ENCODE measurements around the gene TPI1.

TPI1 gene

DNA sequence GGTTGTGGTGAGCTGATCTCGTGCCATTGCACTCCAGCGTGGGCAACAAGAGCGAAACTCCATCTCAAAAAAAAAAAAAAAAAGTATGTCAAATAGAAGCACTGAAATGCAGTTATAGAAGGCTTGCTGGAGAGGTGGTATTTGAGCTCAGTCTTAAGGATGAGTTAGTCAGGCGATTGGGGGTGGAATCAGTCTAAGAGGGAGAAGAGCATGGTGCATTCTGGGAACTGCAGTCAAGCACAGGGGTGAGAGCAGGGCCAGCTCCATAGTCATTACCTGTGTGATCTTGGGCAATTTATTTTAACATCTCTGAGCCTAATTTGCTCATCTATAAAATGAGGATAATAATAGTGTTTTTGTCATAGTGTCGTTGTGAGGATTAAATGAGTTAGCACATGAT, 32.5 kb upstream of the TPI1 start:
- H3K9ac ChIP-seq = no peak overlapping the region
- no peaks in the 10 kb centered on the region for H3K79me2 ChIP-seq (ENCODE audit: insufficient read depth, low read depth)
- H2AFZ ChIP-seq (ENCODE audit: low read depth) = no peak overlapping the region
- H3K27me3 ChIP-seq (ENCODE audit: insufficient read depth, low read depth) = peaks cover 41% of the 10 kb centered on the region
- no peak overlapping the region for H3K27ac ChIP-seq
- H3K4me3 ChIP-seq (IDR thresholded peaks at IDR 0.05; ENCODE audit: insufficient read depth, low read depth, low read length) = no peak overlapping the region
- TF ChIP-seq, protein P1, sequence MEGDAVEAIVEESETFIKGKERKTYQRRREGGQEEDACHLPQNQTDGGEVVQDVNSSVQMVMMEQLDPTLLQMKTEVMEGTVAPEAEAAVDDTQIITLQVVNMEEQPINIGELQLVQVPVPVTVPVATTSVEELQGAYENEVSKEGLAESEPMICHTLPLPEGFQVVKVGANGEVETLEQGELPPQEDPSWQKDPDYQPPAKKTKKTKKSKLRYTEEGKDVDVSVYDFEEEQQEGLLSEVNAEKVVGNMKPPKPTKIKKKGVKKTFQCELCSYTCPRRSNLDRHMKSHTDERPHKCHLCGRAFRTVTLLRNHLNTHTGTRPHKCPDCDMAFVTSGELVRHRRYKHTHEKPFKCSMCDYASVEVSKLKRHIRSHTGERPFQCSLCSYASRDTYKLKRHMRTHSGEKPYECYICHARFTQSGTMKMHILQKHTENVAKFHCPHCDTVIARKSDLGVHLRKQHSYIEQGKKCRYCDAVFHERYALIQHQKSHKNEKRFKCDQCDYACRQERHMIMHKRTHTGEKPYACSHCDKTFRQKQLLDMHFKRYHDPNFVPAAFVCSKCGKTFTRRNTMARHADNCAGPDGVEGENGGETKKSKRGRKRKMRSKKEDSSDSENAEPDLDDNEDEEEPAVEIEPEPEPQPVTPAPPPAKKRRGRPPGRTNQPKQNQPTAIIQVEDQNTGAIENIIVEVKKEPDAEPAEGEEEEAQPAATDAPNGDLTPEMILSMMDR (conservative IDR thresholded peaks at IDR 0.05; ENCODE audit: low read depth, low read length) = no peak
- H3K36me3 ChIP-seq (ENCODE audit: insufficient read depth) = no peaks in the 10 kb centered on the region
- no peaks in the 10 kb centered on the region for H4K20me1 ChIP-seq (ENCODE audit: insufficient read depth)
- H3K4me1 ChIP-seq (ENCODE audit: low read depth, poor library complexity, severe bottlenecking) = peaks cover 5% of the 10 kb centered on the region
- H3K4me2 ChIP-seq = no peak overlapping the region

DNA sequence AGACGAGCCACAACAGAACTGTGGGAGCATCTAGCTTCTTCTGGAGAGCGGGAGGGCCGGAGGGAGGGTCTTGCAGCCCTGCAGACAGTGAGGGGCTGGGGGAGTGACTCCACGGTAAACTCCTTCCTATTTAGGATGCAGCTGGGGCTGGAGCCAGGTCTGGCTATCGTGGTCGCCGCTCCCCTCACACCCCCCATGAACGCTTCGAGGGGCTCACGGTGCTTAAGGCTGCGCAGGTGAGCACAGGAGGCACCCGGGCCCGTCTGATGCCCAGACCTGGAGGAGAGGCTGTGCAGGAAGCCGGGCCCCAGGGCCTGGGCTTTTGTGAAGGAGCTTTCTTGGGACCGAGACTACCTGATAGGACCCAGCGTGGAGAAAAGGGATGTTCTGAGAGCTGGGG, 30.5 kb upstream of the TPI1 start:
- Histone ChIP-seq H3K4me2 (no peak overlapping the region), H3K27me3 (ENCODE audit: insufficient read depth, low read depth) (peaks cover 23% of the 10 kb centered on the region; the same call in 1 of the 2 replicates), H3K4me1 (ENCODE audit: low read depth, poor library complexity, severe bottlenecking) (peaks cover 10% of the 10 kb centered on the region), H3K27ac (no peak overlapping the region), H2AFZ (ENCODE audit: low read depth) (no peak overlapping the region), H3K9ac (no peak overlapping the region), H3K79me2 (ENCODE audit: insufficient read depth, low read depth) (no peaks in the 10 kb centered on the region), H3K36me3 (ENCODE audit: insufficient read depth) (no peaks in the 10 kb centered on the region), H3K4me3 (IDR thresholded peaks at IDR 0.05; ENCODE audit: insufficient read depth, low read depth, low read length) (no peak overlapping the region), H4K20me1 (ENCODE audit: insufficient read depth) (no peaks in the 10 kb centered on the region)
- TF ChIP-seq, protein P1 (conservative IDR thresholded peaks at IDR 0.05; ENCODE audit: low read depth, low read length) = no peak

GRCh38 chr12:6837370-6838060, 29.8 kb upstream of the TPI1 start:
- no peaks in the 10 kb centered on the region for H4K20me1 ChIP-seq (ENCODE audit: insufficient read depth)
- H3K27me3 ChIP-seq (ENCODE audit: insufficient read depth, low read depth) = peaks cover 17% of the 10 kb centered on the region; the same call in 1 of the 2 replicates
- TF ChIP-seq, protein P1 (conservative IDR thresholded peaks at IDR 0.05; ENCODE audit: low read depth, low read length) = no peak
- peaks cover 10% of the 10 kb centered on the region for H3K4me1 ChIP-seq (ENCODE audit: low read depth, poor library complexity, severe bottlenecking)
- no peak overlapping the region for H3K9ac ChIP-seq
- H3K4me3 ChIP-seq (IDR thresholded peaks at IDR 0.05; ENCODE audit: insufficient read depth, low read depth, low read length) = no peak overlapping the region
- H3K27ac ChIP-seq = no peak overlapping the region
- no peak overlapping the region for H3K4me2 ChIP-seq
- no peak overlapping the region for H2AFZ ChIP-seq (ENCODE audit: low read depth)
- no peaks in the 10 kb centered on the region for H3K36me3 ChIP-seq (ENCODE audit: insufficient read depth)
- H3K79me2 ChIP-seq (ENCODE audit: insufficient read depth, low read depth) = no peaks in the 10 kb centered on the region

DNA sequence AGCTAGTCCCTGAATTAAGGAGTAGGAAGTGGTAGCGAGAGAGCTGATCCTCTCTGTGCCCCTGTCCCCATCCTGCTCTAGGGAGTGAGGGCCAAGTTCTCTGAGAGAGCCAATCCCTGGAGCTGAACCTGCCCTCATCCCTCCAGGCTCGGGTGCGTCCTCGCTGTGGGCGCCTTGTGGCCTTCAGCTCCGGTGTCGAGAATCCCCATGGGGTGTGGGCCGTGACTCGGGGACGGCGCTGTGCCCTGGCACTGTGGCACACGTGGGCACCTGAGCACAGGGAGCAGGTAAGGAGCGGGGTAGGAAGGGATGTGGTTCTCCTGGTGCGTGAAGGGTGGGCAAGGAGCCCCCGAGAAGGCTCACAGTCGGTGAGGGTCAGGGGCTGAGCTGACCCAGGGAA, 28.5 kb upstream of the TPI1 start:
- H3K4me3 ChIP-seq (IDR thresholded peaks at IDR 0.05; ENCODE audit: insufficient read depth, low read depth, low read length) = no peak overlapping the region

More for the DNA sequence above, 28.5 kb upstream of the TPI1 start:
- Histone ChIP-seq H4K20me1 (ENCODE audit: insufficient read depth) (no peaks in the 10 kb centered on the region), H3K36me3 (ENCODE audit: insufficient read depth) (no peaks in the 10 kb centered on the region), H3K4me1 (ENCODE audit: low read depth, poor library complexity, severe bottlenecking) (peaks cover 10% of the 10 kb centered on the region), H3K27ac (no peak overlapping the region), H3K4me2 (no peak overlapping the region), H2AFZ (ENCODE audit: low read depth) (no peak overlapping the region), H3K27me3 (ENCODE audit: insufficient read depth, low read depth) (peaks cover 11% of the 10 kb centered on the region; the same call in 1 of the 2 replicates), H3K79me2 (ENCODE audit: insufficient read depth, low read depth) (no peaks in the 10 kb centered on the region), H3K9ac (no peak overlapping the region)
- TF ChIP-seq, protein P1 (conservative IDR thresholded peaks at IDR 0.05; ENCODE audit: low read depth, low read length) = no peak

Data from KMS-11 (cell line).